ACC112 (cell line): ENCODE results near the gene SLC18A2.

Experiments used
- H2AFZ ChIP-seq: fragments of 200-600 bp; sonication (generic); one replicate; pipeline ENCODE4 v1.6.0; 2017; ENCODE audit warnings: antibody characterized with exemption, low read length; ENCODE audit not compliant: unreplicated experiment
- H3K27ac ChIP-seq: fragments of 200-600 bp; sonication (generic); 2 replicates; pipeline ENCODE4 v1.5.1; 2014; ENCODE audit warnings: low read depth, mild to moderate bottlenecking, antibody characterized with exemption, low read length, moderate library complexity
- H3K27me3 ChIP-seq: fragments of 200-600 bp; sonication (generic); 2 replicates; pipeline ENCODE4 v1.6.1; 2014; ENCODE audit warnings: mild to moderate bottlenecking, antibody characterized with exemption, low read length, moderate library complexity, mixed read lengths; ENCODE audit not compliant: insufficient read depth
- H3K36me3 ChIP-seq: fragments of 200-600 bp; sonication (generic); 2 replicates; pipeline ENCODE4 v1.6.1; 2016; ENCODE audit warnings: mild to moderate bottlenecking, antibody characterized with exemption, low read length, moderate library complexity, mixed read lengths; ENCODE audit not compliant: insufficient read depth
- H3K4me1 ChIP-seq: fragments of 200-600 bp; sonication (generic); one replicate; pipeline ENCODE4 v1.6.1; 2016; ENCODE audit warnings: low read length, mixed read lengths; ENCODE audit not compliant: insufficient read depth, unreplicated experiment, control insufficient read depth
- H3K4me3 ChIP-seq: fragments of 200-600 bp; sonication (generic); 2 replicates; pipeline ENCODE4 v1.5.1; 2014; ENCODE audit warnings: mild to moderate bottlenecking, low read depth, low read length
- H3K79me2 ChIP-seq: fragments of 200-600 bp; sonication (generic); one replicate; pipeline ENCODE4 v1.6.0; 2016; ENCODE audit warnings: low read length; ENCODE audit not compliant: control insufficient read depth, unreplicated experiment, insufficient read depth

The SLC18A2 gene

GRCh38 chr10:117240621-117241529 is at the start of gene SLC18A2:
Gene SLC18A2, plus strand, starts transcription at chr10:117241114. Its CDS starts 580 bp downstream, at chr10:117241694.
- H3K79me2 ChIP-seq, result no peaks in the 10 kb centered on the region
- no peak within 1 kb of the TSS for H2AFZ ChIP-seq
- H3K36me3 ChIP-seq, result no peaks in the 10 kb centered on the region
- peaks cover 99% of the 10 kb centered on the region for H3K27me3 ChIP-seq
- no peaks in the 10 kb centered on the region for H3K4me1 ChIP-seq
- no peak within 1 kb of the TSS for H3K27ac ChIP-seq
- H3K4me3 ChIP-seq, result peak within 1 kb of the TSS; percentile 46; the same call in 1 of the 2 replicates

- Histone ChIP-seq H3K36me3 (no peaks in the 10 kb centered on the region), H3K4me3 (no peak within 1 kb of the TSS), H3K79me2 (no peaks in the 10 kb centered on the region), H3K4me1 (no peaks in the 10 kb centered on the region), H3K27me3 (peaks cover 72% of the 10 kb centered on the region), H2AFZ (no peak within 1 kb of the TSS), H3K27ac (no peak within 1 kb of the TSS)
Measured at GRCh38 chr10:117197189-117197588, 43.7 kb upstream of the SLC18A2 start, which contains the start of gene KCNK18. Gene KCNK18, plus strand, starts transcription at chr10:117197489. Its CDS starts 0 bp downstream, at chr10:117197489.

GRCh38 chr10:117198088-117198487 is 42.8 kb upstream of the SLC18A2 start:
- Histone ChIP-seq H3K27me3 (peaks cover 71% of the 10 kb centered on the region), H3K4me3 (no peak overlapping the region), H3K4me1 (no peaks in the 10 kb centered on the region), H3K27ac (no peak overlapping the region), H2AFZ (no peak overlapping the region), H3K79me2 (no peaks in the 10 kb centered on the region), H3K36me3 (no peaks in the 10 kb centered on the region)

- no peak overlapping the region for H3K4me3 ChIP-seq
Measured at GRCh38 chr10:117201826-117202225, 39.1 kb upstream of the SLC18A2 start.

GRCh38 chr10:117204316-117204715 is 36.6 kb upstream of the SLC18A2 start:
- H3K36me3 ChIP-seq, result no peaks in the 10 kb centered on the region
- no peak overlapping the region for H2AFZ ChIP-seq
- no peaks in the 10 kb centered on the region for H3K4me1 ChIP-seq
- H3K27me3 ChIP-seq, result peaks cover 52% of the 10 kb centered on the region
- H3K4me3 ChIP-seq, result no peak overlapping the region
- no peaks in the 10 kb centered on the region for H3K79me2 ChIP-seq
- no peak overlapping the region for H3K27ac ChIP-seq

More at GRCh38 chr10:117201826-117202225, 39.1 kb upstream of the SLC18A2 start:
- H3K36me3 ChIP-seq, result no peaks in the 10 kb centered on the region
- no peaks in the 10 kb centered on the region for H3K4me1 ChIP-seq
- H3K27me3 ChIP-seq, result peaks cover 51% of the 10 kb centered on the region
- no peak overlapping the region for H2AFZ ChIP-seq
- H3K79me2 ChIP-seq, result no peaks in the 10 kb centered on the region
- no peak overlapping the region for H3K27ac ChIP-seq

- H3K27ac ChIP-seq, result no peak overlapping the region
- H2AFZ ChIP-seq, result no peak overlapping the region
- H3K4me3 ChIP-seq, result no peak overlapping the region
- H3K36me3 ChIP-seq, result no peaks in the 10 kb centered on the region
- H3K4me1 ChIP-seq, result no peaks in the 10 kb centered on the region
- peaks cover 90% of the 10 kb centered on the region for H3K27me3 ChIP-seq
- no peaks in the 10 kb centered on the region for H3K79me2 ChIP-seq
Measured at GRCh38 chr10:117212176-117212575, 28.7 kb upstream of the SLC18A2 start.

GRCh38 chr10:117214401-117214800 is 26.5 kb upstream of the SLC18A2 start:
- Histone ChIP-seq H3K4me1 (no peaks in the 10 kb centered on the region), H3K79me2 (no peaks in the 10 kb centered on the region), H3K4me3 (no peak overlapping the region), H2AFZ (no peak overlapping the region), H3K27me3 (peaks cover 87% of the 10 kb centered on the region), H3K36me3 (no peaks in the 10 kb centered on the region), H3K27ac (no peak overlapping the region)

GRCh38 chr10:117215079-117215478 is 25.8 kb upstream of the SLC18A2 start:
- Histone ChIP-seq H3K27me3 (peaks cover 82% of the 10 kb centered on the region), H3K4me3 (no peak overlapping the region), H2AFZ (no peak overlapping the region)

GRCh38 chr10:117216028-117216427 is 24.9 kb upstream of the SLC18A2 start:
- H3K27me3 ChIP-seq, result peaks cover 81% of the 10 kb centered on the region
- peak overlapping the region; percentile 9 for H2AFZ ChIP-seq
- no peak overlapping the region for H3K4me3 ChIP-seq
- no peaks in the 10 kb centered on the region for H3K4me1 ChIP-seq
- no peaks in the 10 kb centered on the region for H3K36me3 ChIP-seq
- H3K27ac ChIP-seq, result no peak overlapping the region
- no peaks in the 10 kb centered on the region for H3K79me2 ChIP-seq

More at GRCh38 chr10:117215079-117215478, 25.8 kb upstream of the SLC18A2 start:
- no peaks in the 10 kb centered on the region for H3K36me3 ChIP-seq
- H3K27ac ChIP-seq, result no peak overlapping the region
- no peaks in the 10 kb centered on the region for H3K4me1 ChIP-seq
- no peaks in the 10 kb centered on the region for H3K79me2 ChIP-seq

- no peaks in the 10 kb centered on the region for H3K36me3 ChIP-seq
- H2AFZ ChIP-seq, result peak overlapping the region; percentile 26
- H3K4me1 ChIP-seq, result no peaks in the 10 kb centered on the region
- peak overlapping the region; percentile 69 for H3K4me3 ChIP-seq
- no peak overlapping the region for H3K27ac ChIP-seq
- H3K79me2 ChIP-seq, result no peaks in the 10 kb centered on the region
- peaks cover 80% of the 10 kb centered on the region for H3K27me3 ChIP-seq
Measured at GRCh38 chr10:117216611-117217195, 24.2 kb upstream of the SLC18A2 start.
